Parathyroid adenoma (tissue), 2 donors: ENCODE results near the gene FANCB.

Experiments
- H2AFZ ChIP-seq: fragments of 300-600 bp; sonication (generic); one replicate; pipeline ENCODE4 v1.7.0; 2017; ENCODE audit warnings: antibody characterized with exemption, mild to moderate bottlenecking
- H3K27ac ChIP-seq: fragments of 300-600 bp; sonication (generic); one replicate; pipeline ENCODE4 v1.7.0; 2017
- H3K27me3 ChIP-seq: fragments of 300-600 bp; sonication (generic); one replicate; pipeline ENCODE4 v1.7.0; 2017; ENCODE audit warnings: low read length; ENCODE audit not compliant: control insufficient read depth, insufficient read depth
- H3K36me3 ChIP-seq: fragments of 300-600 bp; sonication (generic); one replicate; pipeline ENCODE4 v1.7.0; 2017; ENCODE audit warnings: low read length; ENCODE audit not compliant: control insufficient read depth, insufficient read depth
- H3K4me1 ChIP-seq: fragments of 300-600 bp; sonication (generic); one replicate; pipeline ENCODE4 v1.7.0; 2017; ENCODE audit warnings: control low read depth
- H3K4me2 ChIP-seq: fragments of 300-600 bp; sonication (generic); one replicate; pipeline ENCODE4 v1.7.0; 2017; ENCODE audit warnings: low read length
- H3K4me3 ChIP-seq: fragments of 300-600 bp; sonication (generic); one replicate; pipeline ENCODE4 v1.7.0; 2017; ENCODE audit warnings: low read depth, low read length
- H3K79me2 ChIP-seq: fragments of 300-600 bp; sonication (generic); one replicate; pipeline ENCODE4 v1.7.0; 2017; ENCODE audit warnings: control low read depth
- H3K9ac ChIP-seq: fragments of 300-600 bp; sonication (generic); one replicate; pipeline ENCODE4 v1.7.0; 2017; ENCODE audit warnings: mild to moderate bottlenecking
- H3K9me3 ChIP-seq: fragments of 300-600 bp; sonication (generic); one replicate; pipeline ENCODE4 v1.7.0; 2017; ENCODE audit warnings: low read length; ENCODE audit not compliant: control insufficient read depth
- TF ChIP-seq, protein P1 (sequence below): fragments of 300-600 bp; sonication (generic); IDR thresholded peaks from one replicate; pipeline ENCODE4 v1.7.0; 2017; ENCODE audit warnings: antibody characterized with exemption, mild to moderate bottlenecking
- donor health status: primary hyperparathyroidism.

Gene FANCB

DNA sequence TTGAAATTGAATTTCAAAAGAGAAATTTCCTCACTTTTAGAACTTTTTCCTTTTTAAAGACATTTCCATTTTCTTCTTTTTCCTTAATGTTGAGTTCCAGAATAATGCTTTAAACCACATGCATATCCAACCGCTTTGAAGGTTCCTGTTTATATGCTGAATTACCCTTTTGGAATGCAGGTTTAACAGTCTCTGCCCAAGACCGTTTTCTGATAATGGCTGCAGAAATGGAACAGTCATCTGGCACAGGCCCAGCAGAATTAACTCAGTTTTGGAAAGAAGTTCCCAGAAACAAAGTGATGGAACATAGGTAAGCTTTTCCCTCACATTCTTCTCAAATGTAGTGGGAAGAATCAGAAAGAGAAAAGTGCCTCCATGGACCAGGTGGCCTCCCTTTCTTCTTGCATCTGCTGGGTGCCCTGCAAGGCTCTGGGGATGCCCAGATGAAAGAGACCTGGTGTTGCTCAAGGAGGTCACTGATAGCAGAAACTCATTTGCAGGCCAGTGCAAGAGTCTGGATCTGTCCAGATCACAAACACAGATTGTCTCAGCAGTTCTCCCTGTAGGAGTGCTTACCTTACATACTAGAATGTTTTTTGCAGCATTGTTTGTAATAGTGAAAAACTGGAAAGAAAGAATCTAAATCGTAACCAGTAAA lies 43.3 kb upstream of the FANCB start:
- H3K4me2 ChIP-seq: no peak overlapping the region
- no peaks in the 10 kb centered on the region for H3K79me2 ChIP-seq
- no peaks in the 10 kb centered on the region for H3K27me3 ChIP-seq
- peaks cover 3% of the 10 kb centered on the region for H3K4me1 ChIP-seq
- TF ChIP-seq, protein P1, sequence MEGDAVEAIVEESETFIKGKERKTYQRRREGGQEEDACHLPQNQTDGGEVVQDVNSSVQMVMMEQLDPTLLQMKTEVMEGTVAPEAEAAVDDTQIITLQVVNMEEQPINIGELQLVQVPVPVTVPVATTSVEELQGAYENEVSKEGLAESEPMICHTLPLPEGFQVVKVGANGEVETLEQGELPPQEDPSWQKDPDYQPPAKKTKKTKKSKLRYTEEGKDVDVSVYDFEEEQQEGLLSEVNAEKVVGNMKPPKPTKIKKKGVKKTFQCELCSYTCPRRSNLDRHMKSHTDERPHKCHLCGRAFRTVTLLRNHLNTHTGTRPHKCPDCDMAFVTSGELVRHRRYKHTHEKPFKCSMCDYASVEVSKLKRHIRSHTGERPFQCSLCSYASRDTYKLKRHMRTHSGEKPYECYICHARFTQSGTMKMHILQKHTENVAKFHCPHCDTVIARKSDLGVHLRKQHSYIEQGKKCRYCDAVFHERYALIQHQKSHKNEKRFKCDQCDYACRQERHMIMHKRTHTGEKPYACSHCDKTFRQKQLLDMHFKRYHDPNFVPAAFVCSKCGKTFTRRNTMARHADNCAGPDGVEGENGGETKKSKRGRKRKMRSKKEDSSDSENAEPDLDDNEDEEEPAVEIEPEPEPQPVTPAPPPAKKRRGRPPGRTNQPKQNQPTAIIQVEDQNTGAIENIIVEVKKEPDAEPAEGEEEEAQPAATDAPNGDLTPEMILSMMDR: no peak
- H3K27ac ChIP-seq: no peak overlapping the region
- H3K4me3 ChIP-seq: no peak overlapping the region
- H3K9me3 ChIP-seq: no peaks in the 10 kb centered on the region
- no peak overlapping the region for H2AFZ ChIP-seq
- no peaks in the 10 kb centered on the region for H3K36me3 ChIP-seq
- no peak overlapping the region for H3K9ac ChIP-seq

DNA sequence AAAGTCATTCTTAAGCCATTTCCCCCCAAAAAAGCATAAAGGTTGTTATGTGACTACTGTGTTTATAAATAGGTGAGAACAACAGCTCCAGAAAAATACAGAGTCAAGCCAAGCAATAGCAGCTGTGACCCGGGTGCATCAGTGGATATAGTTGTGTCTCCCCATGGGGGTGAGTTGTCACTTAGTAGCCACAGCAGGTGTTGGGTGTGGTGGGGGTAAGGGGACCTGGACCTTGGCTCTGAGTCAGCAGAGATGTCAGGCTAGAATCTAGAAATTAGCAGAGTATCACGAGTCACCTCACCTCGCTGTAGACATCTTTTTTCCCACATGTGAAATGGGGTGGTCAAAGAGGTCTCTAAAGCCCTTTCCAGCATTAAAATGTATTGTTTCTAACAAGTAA lies 42.7 kb upstream of the FANCB start:
- Histone ChIP-seq H3K36me3 (no peaks in the 10 kb centered on the region), H3K4me2 (no peak overlapping the region), H3K9ac (no peak overlapping the region), H3K9me3 (no peaks in the 10 kb centered on the region), H3K4me1 (peaks cover 3% of the 10 kb centered on the region), H3K27me3 (no peaks in the 10 kb centered on the region), H3K79me2 (no peaks in the 10 kb centered on the region), H3K27ac (no peak overlapping the region), H3K4me3 (no peak overlapping the region), H2AFZ (no peak overlapping the region)
- TF ChIP-seq, protein P1: no peak

DNA sequence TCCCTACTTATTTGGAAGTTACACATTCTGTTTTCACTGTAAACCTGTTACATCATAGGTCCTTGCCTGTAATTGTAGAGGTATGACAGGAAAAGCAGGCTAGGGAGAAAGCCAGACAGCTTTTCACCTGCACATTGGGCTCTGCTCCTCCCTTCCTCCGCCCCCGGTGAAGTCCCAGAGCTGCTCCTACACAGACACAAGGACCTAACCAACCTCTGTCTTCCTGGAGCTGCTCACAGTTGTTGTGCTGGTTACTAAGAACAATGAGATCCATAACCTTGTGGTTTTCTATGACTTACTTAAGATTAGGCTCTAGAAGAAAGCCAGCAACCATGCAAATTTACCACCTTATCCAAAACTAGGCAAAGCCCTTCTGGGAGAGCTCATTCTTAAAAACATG lies 40.4 kb upstream of the FANCB start:
- TF ChIP-seq, protein P1: no peak
- Histone ChIP-seq H3K9ac (no peak overlapping the region), H3K79me2 (no peaks in the 10 kb centered on the region)

DNA sequence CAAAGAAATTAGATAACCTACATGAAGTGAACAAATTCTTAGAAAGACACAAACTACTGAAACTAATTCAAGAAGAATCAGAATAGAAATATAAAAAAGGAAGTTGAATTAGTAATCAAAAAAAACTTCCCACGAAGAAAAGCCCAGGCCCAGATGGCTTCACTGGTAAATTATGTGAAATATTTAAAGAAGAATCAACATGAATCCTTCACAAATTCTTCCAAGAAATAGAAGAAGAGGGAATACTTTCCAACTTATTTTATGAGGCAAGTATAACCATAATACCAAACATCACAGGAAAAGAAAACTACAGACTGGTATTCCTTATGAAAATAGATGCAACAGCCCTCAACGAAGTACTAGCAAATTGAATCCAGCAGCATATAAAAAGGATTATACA lies 31.0 kb upstream of the FANCB start:
- H3K9me3 ChIP-seq: no peaks in the 10 kb centered on the region
- TF ChIP-seq, protein P1: no peak
- no peak overlapping the region for H3K27ac ChIP-seq
- no peaks in the 10 kb centered on the region for H3K79me2 ChIP-seq
- H3K27me3 ChIP-seq: no peaks in the 10 kb centered on the region
- H3K4me3 ChIP-seq: no peak overlapping the region
- no peaks in the 10 kb centered on the region for H3K36me3 ChIP-seq
- H3K9ac ChIP-seq: no peak overlapping the region
- H2AFZ ChIP-seq: no peak overlapping the region
- no peaks in the 10 kb centered on the region for H3K4me1 ChIP-seq
- H3K4me2 ChIP-seq: no peak overlapping the region

More for the DNA sequence above, 40.4 kb upstream of the FANCB start:
- Histone ChIP-seq H2AFZ (no peak overlapping the region), H3K27me3 (no peaks in the 10 kb centered on the region), H3K4me1 (peaks cover 3% of the 10 kb centered on the region), H3K4me2 (no peak overlapping the region), H3K36me3 (no peaks in the 10 kb centered on the region), H3K4me3 (no peak overlapping the region), H3K27ac (no peak overlapping the region), H3K9me3 (no peaks in the 10 kb centered on the region)

DNA sequence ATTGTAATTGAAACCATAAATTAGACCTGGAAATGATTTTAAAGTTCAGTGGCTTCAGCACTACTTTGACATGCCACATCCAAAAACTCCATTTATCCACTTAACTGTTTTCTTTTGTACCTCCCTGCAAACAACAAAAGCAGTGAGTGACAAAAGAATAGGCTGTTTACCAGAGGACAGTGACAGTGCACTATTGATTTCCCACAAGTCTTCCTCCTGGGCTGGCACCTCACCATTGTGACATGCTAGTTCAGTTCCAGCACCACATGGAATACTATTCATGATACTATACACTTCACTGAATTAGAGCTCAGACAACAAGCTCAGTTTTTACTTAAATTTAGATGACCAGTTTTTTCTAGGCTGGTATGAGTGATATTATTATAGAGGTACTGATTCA lies 29.7 kb upstream of the FANCB start:
- Histone ChIP-seq H3K27me3 (no peaks in the 10 kb centered on the region), H3K9ac (no peak overlapping the region), H3K36me3 (no peaks in the 10 kb centered on the region), H3K4me1 (no peaks in the 10 kb centered on the region), H3K79me2 (no peaks in the 10 kb centered on the region), H3K4me3 (no peak overlapping the region), H3K4me2 (no peak overlapping the region), H2AFZ (no peak overlapping the region), H3K27ac (no peak overlapping the region), H3K9me3 (no peaks in the 10 kb centered on the region)
- TF ChIP-seq, protein P1: no peak
